SK-N-SH (cell line): ENCODE data around the gene MAN2B2.

Source experiments
- CTCF ChIP-seq: fragments of 200-600 bp; sonication (generic); IDR thresholded peaks from 2 replicates; pipeline ENCODE4 v1.6.1; 2017; ENCODE audit warnings: antibody characterized with exemption, mild to moderate bottlenecking, moderate library complexity
- EZH2phosphoT487 ChIP-seq: fragments of 200-600 bp; sonication (generic); IDR thresholded peaks from 2 replicates; pipeline ENCODE4 v1.6.1; 2017; ENCODE audit warnings: low read depth, mixed run types, mild to moderate bottlenecking, antibody characterized with exemption, moderate library complexity, borderline replicate concordance
- FOXJ3 ChIP-seq: sonication (generic); formaldehyde crosslinking; IDR thresholded peaks from 2 replicates; pipeline ENCODE4 v1.5.1; 2020; ENCODE audit warnings: mild to moderate bottlenecking, missing genetic modification reagents
- GABPA ChIP-seq: IDR thresholded peaks from 2 replicates; pipeline ENCODE4 v1.4.0; 2012; ENCODE audit warnings: low read depth, mild to moderate bottlenecking
- MAX ChIP-seq: IDR thresholded peaks from 2 replicates; pipeline ENCODE4 v1.4.0; 2012; ENCODE audit warnings: low read depth
- NRF1 ChIP-seq: IDR thresholded peaks from 2 replicates; pipeline ENCODE4 v1.6.1; 2012; ENCODE audit warnings: low read depth, mild to moderate bottlenecking, low read length
- POLR2AphosphoS5 ChIP-seq: IDR thresholded peaks from 2 replicates; pipeline ENCODE4 v1.6.1; 2012; ENCODE audit warnings: low read depth, low read length
- RAD21 ChIP-seq: IDR thresholded peaks from 2 replicates; pipeline ENCODE4 v1.6.1; 2012; ENCODE audit warnings: mild to moderate bottlenecking, low read length
- RCOR1 ChIP-seq: fragments of 150-350 bp; IDR thresholded peaks from 2 replicates; pipeline ENCODE4 v1.6.1; 2017; ENCODE audit warnings: antibody characterized with exemption, low read length
- REST ChIP-seq: IDR thresholded peaks from 2 replicates; pipeline ENCODE4 v1.6.1; 2012; ENCODE audit warnings: mild to moderate bottlenecking, low read depth, low read length, moderate library complexity
- TCF12 ChIP-seq: IDR thresholded peaks from 2 replicates; pipeline ENCODE4 v1.4.0; 2012
- YY1 ChIP-seq: IDR thresholded peaks from 2 replicates; pipeline ENCODE4 v1.4.0; 2012; ENCODE audit warnings: low read depth, mild to moderate bottlenecking

DNA sequence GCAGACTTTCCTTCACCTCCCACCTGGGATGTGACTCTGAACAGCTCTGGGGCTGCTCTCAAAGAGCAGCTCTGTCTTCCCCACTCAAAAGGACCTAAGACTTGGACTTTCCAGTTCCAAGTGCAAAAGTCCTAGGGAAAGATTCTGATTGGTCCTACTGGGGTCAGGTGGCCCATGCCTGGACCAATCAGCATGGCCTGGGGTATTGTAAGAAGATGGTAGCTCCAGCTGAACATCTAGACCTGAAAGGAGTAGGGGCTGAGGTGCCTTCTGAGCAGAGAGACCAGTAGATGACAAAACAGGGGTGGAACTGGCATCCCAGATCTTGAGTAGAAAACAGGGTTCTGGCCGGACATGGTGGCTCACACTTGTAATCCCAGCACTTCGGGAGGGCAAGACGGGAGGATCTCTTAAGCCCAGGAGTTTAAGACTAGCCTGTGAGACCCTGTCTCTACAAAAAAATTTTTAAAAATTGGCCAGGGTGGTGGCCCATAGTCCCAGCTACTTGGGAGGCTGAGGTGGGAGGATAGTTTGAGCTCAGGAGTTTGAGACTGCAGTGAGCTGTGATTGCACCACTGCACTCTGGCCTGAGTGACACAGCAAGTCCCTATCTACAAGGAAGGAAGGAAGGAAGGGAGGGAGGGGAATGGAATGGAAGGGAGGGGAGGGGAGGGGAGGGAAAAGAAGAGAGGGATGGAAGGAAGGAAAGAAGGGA is 38.1 kb downstream of the MAN2B2 start:
- TF ChIP-seq RAD21 = no peak
- TF ChIP-seq NRF1 = no peak
- no peak for TF ChIP-seq CTCF
- no peak for TF ChIP-seq TCF12
- no peak for TF ChIP-seq REST
- TF ChIP-seq POLR2AphosphoS5 = no peak
- no peak for TF ChIP-seq GABPA
- TF ChIP-seq YY1 = no peak
- TF ChIP-seq RCOR1 = no peak
- no peak for TF ChIP-seq EZH2phosphoT487
- TF ChIP-seq FOXJ3 (CRISPR knock-in tag) = no peak
- no peak for TF ChIP-seq MAX
